Hematopoietic multipotent progenitor cell treated with erythropoietin and hydrocortisone succinate and interleukin-3 and kit ligand, for 8 days (in vitro differentiated cells): ENCODE measurements around the gene CYP2S1.
"Not testable (repeated sequence)": the region's sequence is repeated elsewhere in the genome, so short reads cannot be mapped to it uniquely, and the experiment has no call there.

Source experiments
- DNase-seq: peaks from one replicate; pipeline ENCODE4 v3.0.0-alpha.2; 2015

The CYP2S1 gene

GRCh38 chr19:41226874-41227390 lies 33.9 kb downstream of the CYP2S1 start:
- no peak for DNase-seq

- no peak for DNase-seq
These were observed 35.5 kb downstream of the CYP2S1 start for GRCh38 chr19:41228486-41228885.

GRCh38 chr19:41229338-41229737 lies 36.3 kb downstream of the CYP2S1 start:
- DNase-seq = not testable (repeated sequence)

GRCh38 chr19:41230067-41230857 lies 37.2 kb downstream of the CYP2S1 start:
- DNase-seq = no peak

GRCh38 chr19:41232686-41233085 lies 39.7 kb downstream of the CYP2S1 start:
- no peak for DNase-seq

- no peak for DNase-seq
These were observed 40.8 kb downstream of the CYP2S1 start for GRCh38 chr19:41233748-41234240.

GRCh38 chr19:41234512-41235168 lies 41.6 kb downstream of the CYP2S1 start:
- DNase-seq = no peak

GRCh38 chr19:41235480-41235879 lies 42.5 kb downstream of the CYP2S1 start:
- DNase-seq = no peak

- no peak for DNase-seq
These were observed 45.2 kb downstream of the CYP2S1 start for GRCh38 chr19:41238244-41238643.

- DNase-seq = no peak
These were observed 46.3 kb downstream of the CYP2S1 start for GRCh38 chr19:41239363-41239762.

GRCh38 chr19:41239961-41240574 lies 47.0 kb downstream of the CYP2S1 start:
- no peak for DNase-seq

- no peak for DNase-seq
These were observed 48.8 kb downstream of the CYP2S1 start for GRCh38 chr19:41241859-41242258.

- no peak for DNase-seq
These were observed 51.1 kb downstream of the CYP2S1 start for GRCh38 chr19:41244117-41244516.

- no peak for DNase-seq
These were observed 52.8 kb downstream of the CYP2S1 start for GRCh38 chr19:41245843-41246242.

- no peak for DNase-seq
These were observed 55.9 kb downstream of the CYP2S1 start for GRCh38 chr19:41248895-41249294.

- no peak for DNase-seq
These were observed 56.8 kb downstream of the CYP2S1 start for GRCh38 chr19:41249707-41250423.

GRCh38 chr19:41253660-41254059 lies 60.6 kb downstream of the CYP2S1 start:
- no peak for DNase-seq

- no peak for DNase-seq
These were observed 62.2 kb downstream of the CYP2S1 start for GRCh38 chr19:41255171-41255570.
